IMR-90 (cell line): Measurements from ENCODE around the gene RNF181. TPM values are rescaled to one million over a fixed set of nuclear protein-coding genes. Genes with fewer than 3 reads are reported as not detected.
"Not testable (repeated sequence)": the region's sequence is repeated elsewhere in the genome, so short reads cannot be mapped to it uniquely, and the experiment has no call there.

Source experiments
- ATAC-seq: fragments of 200-7000 bp; cut with Tn5 transposase; 2 replicates; pipeline ENCODE4 v1.9.1; 2020; ENCODE audit warnings: low read depth, mild to moderate bottlenecking, moderate library complexity
- BruUV-seq: library from RNA; stranded (reverse); fragments of 400-500 nt; replicated peaks from 2 replicates; lab custom pipeline; 2021; lab: Mats Ljungman, UMichigan
- CTCF ChIA-PET: fragments of 300-600 bp; formaldehyde crosslinking; extraction: SDS; loops from one replicate; lab custom pipeline; 2021; ENCODE audit warnings: antibody characterized with exemption; lab: Yijun Ruan, JAX
- POLR2A ChIA-PET: fragments of 300-600 bp; sonication (Branson Sonifier 250); formaldehyde crosslinking; loops from one replicate; lab custom pipeline; 2022; ENCODE audit warnings: antibody characterized with exemption; ENCODE audit not compliant: unreplicated experiment; lab: Charles Lee
- DNase-seq: peaks from one replicate; pipeline ENCODE4 v3.0.0; 2013
- H2AFZ ChIP-seq: replicated peaks from 2 replicates; pipeline ENCODE3; 2013; ENCODE audit warnings: low read length, mild to moderate bottlenecking; ENCODE audit not compliant: poor library complexity
- H2AK5ac ChIP-seq: 2 replicates; pipeline ENCODE4 v1.6.1; 2013; ENCODE audit warnings: low read depth, low read length, inconsistent platforms
- H2AK9ac ChIP-seq: replicated peaks from 2 replicates; pipeline ENCODE3; 2013; ENCODE audit warnings: mild to moderate bottlenecking, low read depth, low read length, moderate library complexity; ENCODE audit not compliant: poor library complexity
- H2BK120ac ChIP-seq: 2 replicates; pipeline ENCODE4 v1.6.1; 2013; ENCODE audit warnings: low read depth, low read length, inconsistent platforms
- H2BK15ac ChIP-seq: 3 replicates; pipeline ENCODE4 v1.6.1; 2013; ENCODE audit warnings: low read depth, low read length, inconsistent platforms
- H2BK20ac ChIP-seq: 2 replicates; pipeline ENCODE4 v1.6.1; 2013; ENCODE audit warnings: low read depth, mild to moderate bottlenecking, inconsistent platforms, low read length, moderate library complexity
- H2BK5ac ChIP-seq: 2 replicates; pipeline ENCODE4 v1.6.1; 2013; ENCODE audit warnings: mild to moderate bottlenecking, low read depth, low read length, inconsistent platforms; ENCODE audit not compliant: poor library complexity, severe bottlenecking
- H3K14ac ChIP-seq: replicated peaks from 2 replicates; pipeline ENCODE4 v1.6.1; 2013; ENCODE audit warnings: low read depth, low read length, inconsistent platforms
- H3K18ac ChIP-seq: 2 replicates; pipeline ENCODE4 v1.6.1; 2013; ENCODE audit warnings: low read depth, low read length, control low read depth
- H3K23ac ChIP-seq: 2 replicates; pipeline ENCODE4 v1.6.1; 2013; ENCODE audit warnings: low read depth, low read length, inconsistent platforms
- H3K27ac ChIP-seq: 2 replicates; pipeline ENCODE4 v1.5.1; 2013; ENCODE audit warnings: mild to moderate bottlenecking, control low read depth, low read length; ENCODE audit not compliant: insufficient read depth
- H3K27me3 ChIP-seq: 2 replicates; pipeline ENCODE4 v1.6.1; 2013; ENCODE audit warnings: low read length; ENCODE audit not compliant: control insufficient read depth, insufficient read depth
- H3K36me3 ChIP-seq: 2 replicates; pipeline ENCODE4 v1.6.1; 2013; ENCODE audit warnings: low read length, mixed read lengths; ENCODE audit not compliant: control insufficient read depth, insufficient read depth
- H3K4ac ChIP-seq: 2 replicates; pipeline ENCODE4 v1.6.1; 2013; ENCODE audit warnings: low read depth, low read length, inconsistent platforms
- H3K4me1 ChIP-seq: 2 replicates; pipeline ENCODE4 v1.6.1; 2013; ENCODE audit warnings: low read length, mixed read lengths; ENCODE audit not compliant: control insufficient read depth, insufficient read depth
- H3K4me2 ChIP-seq: 2 replicates; pipeline ENCODE4 v1.6.1; 2013; ENCODE audit warnings: low read depth, mild to moderate bottlenecking, control low read depth, low read length, moderate library complexity
- H3K4me3 ChIP-seq: 2 replicates; pipeline ENCODE4 v1.5.1; 2013; ENCODE audit warnings: low read depth, mild to moderate bottlenecking, control low read depth, low read length, moderate library complexity; ENCODE audit not compliant: insufficient read depth
- H3K56ac ChIP-seq: 2 replicates; pipeline ENCODE4 v1.6.1; 2013; ENCODE audit warnings: low read length, inconsistent platforms; ENCODE audit not compliant: insufficient read depth; ENCODE audit errors: extremely low read depth
- H3K79me1 ChIP-seq, 2 experiments: 2 replicates each; pipeline ENCODE4 v1.6.1; 2013; ENCODE audit warnings: low read length in 2 of 2, inconsistent platforms in 1 of 2, low read depth in 1 of 2
- H3K9ac ChIP-seq: 2 replicates; pipeline ENCODE4 v1.6.1; 2013; ENCODE audit warnings: low read depth, low read length, control low read depth
- H3K9me1 ChIP-seq: 2 replicates; pipeline ENCODE4 v1.6.1; 2013; ENCODE audit warnings: low read length, inconsistent platforms; ENCODE audit not compliant: insufficient read depth
- H3K9me3 ChIP-seq: 2 replicates; pipeline ENCODE4 v1.6.1; 2013; ENCODE audit warnings: low read length; ENCODE audit not compliant: control insufficient read depth, insufficient read depth
- H4K20me1 ChIP-seq: 2 replicates; pipeline ENCODE4 v1.6.1; 2013; ENCODE audit warnings: low read length, inconsistent platforms; ENCODE audit not compliant: insufficient read depth
- H4K5ac ChIP-seq: 2 replicates; pipeline ENCODE4 v1.6.1; 2013; ENCODE audit warnings: mild to moderate bottlenecking, low read depth, low read length, control low read depth
- H4K8ac ChIP-seq, 2 experiments: 2 replicates each; pipeline ENCODE4 v1.6.1; 2013; ENCODE audit warnings: low read depth in 2 of 2, low read length in 2 of 2, control low read depth in 1 of 2, inconsistent platforms in 1 of 2
- H4K91ac ChIP-seq: 2 replicates; pipeline ENCODE4 v1.6.1; 2013; ENCODE audit warnings: low read depth, low read length, inconsistent platforms; ENCODE audit not compliant: insufficient read depth
- CEBPB ChIP-seq: IDR thresholded peaks from 2 replicates; pipeline ENCODE4 v1.6.1; 2012; ENCODE audit warnings: low read depth, low read length, improper control_type of control experiment
- CHD1 ChIP-seq: IDR thresholded peaks from 2 replicates; pipeline ENCODE4 v1.6.1; 2012; ENCODE audit warnings: low read depth, low read length, improper control_type of control experiment
- CTCF ChIP-seq: conservative IDR thresholded peaks from 2 replicates; pipeline ENCODE4 v1.5.1; 2012; ENCODE audit warnings: mild to moderate bottlenecking, low read depth, low read length, improper control_type of control experiment
- RCOR1 ChIP-seq: IDR thresholded peaks from 2 replicates; pipeline ENCODE4 v1.6.1; 2012; ENCODE audit warnings: mild to moderate bottlenecking, low read length, improper control_type of control experiment; ENCODE audit not compliant: insufficient replicate concordance
- RFX5 ChIP-seq: IDR thresholded peaks from 2 replicates; pipeline ENCODE4 v1.8.0; 2012; ENCODE audit warnings: low read depth, mild to moderate bottlenecking, low read length, moderate library complexity
- WGBS, 2 experiments: methylation state at CpG; one replicate each; pipeline versions ENCODE4 v1.1.5 to v1.1.7; 2013; ENCODE audit warnings: missing lambda C conversion rate in 2 of 2; ENCODE audit not compliant: insufficient read length in 1 of 2; ENCODE audit errors: extremely low coverage in 2 of 2; 5-methylcytosine and 5-hydroxymethylcytosine counted together
- dilution Hi-C: fragments of 300-500 bp; cut with HindIII; formaldehyde crosslinking; loops from one replicate; pipeline ENCODE4 v1.14.3; 2018; ENCODE audit warnings: low sequenced_read_pairs; ENCODE audit not compliant: unreplicated experiment
- in situ Hi-C: fragments of 300-500 bp; cut with MboI; formaldehyde crosslinking; loops from 3 replicates; pipeline ENCODE4 v1.14.3; 2019; ENCODE audit warnings: low sequenced_read_pairs, inconsistent platforms, mixed read lengths
- intact Hi-C: fragments of 100-400 bp; cut with micrococcal nuclease; formaldehyde crosslinking; loops from 2 replicates; pipeline ENCODE4 v1.10.0; 2022
- polyA plus RNA-seq, 3 experiments: library from polyadenylated mRNA; depleted of rRNA; stranded (reverse); fragments of >200 nt; gene quantifications; 2 replicates each; pipeline ENCODE4 v1.2.3, GENCODE V29; 2012; ENCODE audit warnings: low replicate concordance in 1 of 3
- total RNA-seq: library from RNA; depleted of rRNA; stranded (reverse); fragments of >200 nt; gene quantifications from 2 replicates; pipeline ENCODE4 v1.2.3, GENCODE V29; 2012

The RNF181 gene
- total and polyA plus RNA-seq, 2 of the 4 experiments (the other 2 are of a cell fraction) = 438 to 498 TPM

- no TSS peak for BruUV-seq
- Histone ChIP-seq H3K9ac (no peak overlapping the region), H3K4me1 (peaks cover 3% of the 10 kb centered on the region; the same call in 1 of the 2 replicates), H2BK20ac (no peak overlapping the region), H4K8ac (no peak overlapping the region), H2BK5ac (no peak overlapping the region), H3K4me3 (no peak overlapping the region), H3K56ac (no peak overlapping the region), H3K14ac (no peak overlapping the region), H3K9me3 (no peaks in the 10 kb centered on the region), H2AK9ac (peak overlapping the region; percentile 53), H3K36me3 (peaks cover 26% of the 10 kb centered on the region), H3K27me3 (no peaks in the 10 kb centered on the region), H3K79me1 (peaks cover 19 to 55% of the 10 kb centered on the region in 2 experiments), H2AFZ (no peak overlapping the region), H2BK120ac (no peak overlapping the region), H2BK15ac (no peak overlapping the region), H4K5ac (no peak overlapping the region), H3K18ac (no peak overlapping the region), H4K91ac (no peak overlapping the region), H3K4me2 (no peak overlapping the region), H3K27ac (no peak overlapping the region), H2AK5ac (no peak overlapping the region), H3K9me1 (peaks cover 8% of the 10 kb centered on the region; the same call in 1 of the 2 replicates), H3K4ac (no peak overlapping the region), H3K23ac (no peak overlapping the region; the same call in 1 of the 2 replicates), H4K20me1 (no peaks in the 10 kb centered on the region)
- dilution Hi-C loops = no loop called here
- intact Hi-C loops = no loop called here
- DNase-seq (no peak), ATAC-seq (no peak)
- POLR2A ChIA-PET = no interaction called here
- in situ Hi-C loops = loop anchor here (10.0 kb wide), 1 partner anchor 493 kb away; no protein-coding TSS in a partner anchor
- TF ChIP-seq RCOR1 = no peak
- TF ChIP-seq CEBPB = no peak
- no peak for TF ChIP-seq CHD1
- no peak for TF ChIP-seq RFX5
- no peak for TF ChIP-seq CTCF
- WGBS, 2 experiments = no CpG with 5 or more reads among the region's 1 CpG
- CTCF ChIA-PET = no interaction called here
These were observed 37.4 kb upstream of the RNF181 start for GRCh38 chr2:85558160-85558559.

- H3K18ac ChIP-seq, H4K91ac ChIP-seq, H3K27me3 ChIP-seq, H2BK120ac ChIP-seq, H3K9me1 ChIP-seq, H2AK9ac ChIP-seq, H4K8ac ChIP-seq, ATAC-seq, CTCF ChIA-PET, DNase-seq, H4K20me1 ChIP-seq, H3K4me1 ChIP-seq, BruUV-seq, dilution Hi-C loops, H2BK15ac ChIP-seq, H3K9me3 ChIP-seq, H2BK20ac ChIP-seq, H4K5ac ChIP-seq, H2BK5ac ChIP-seq, in situ Hi-C loops, H2AFZ ChIP-seq: not testable (repeated sequence)
- H3K4me3 ChIP-seq = peak overlapping the region; percentile 65
- peak overlapping the region; percentile 67; the same call in 1 of the 2 replicates for H3K27ac ChIP-seq
- POLR2A ChIA-PET = interaction anchor here (0.6 kb wide), 1 partner anchor 36 kb away, joined by 3 read pairs; no protein-coding TSS in a partner anchor
- H3K9ac ChIP-seq = peak overlapping the region; percentile 82
- H3K4me2 ChIP-seq = peak overlapping the region; percentile 95
- peak overlapping the region; percentile 54; the same call in 1 of the 2 replicates for H3K56ac ChIP-seq
- peak overlapping the region; percentile 52; the same call in 1 of the 2 replicates for H3K14ac ChIP-seq
- H3K4ac ChIP-seq = peak overlapping the region; percentile 80; the same call in 1 of the 2 replicates
- peaks cover 10% of the 10 kb centered on the region for H3K36me3 ChIP-seq
- H2AK5ac ChIP-seq = peak overlapping the region; percentile 63
- H3K23ac ChIP-seq = peak overlapping the region; percentile 90; the same call in 1 of the 2 replicates
- intact Hi-C loops = loop anchor here (2.0 to 5.0 kb wide), 2 partner anchors 24 to 42 kb away; partner anchors contain the start of genes TMEM150A and VAMP5
- no CpG with 5 or more reads among the region's 12 CpGs for WGBS, 2 experiments
- H3K79me1 ChIP-seq = peaks cover 19 to 48% of the 10 kb centered on the region in 2 experiments
These were observed 35.2 kb upstream of the RNF181 start for GRCh38 chr2:85560403-85560726.
